Glomerular visceral epithelial cell (primary cell): ENCODE data around the gene ATRAID.

Source experiments
- DNase-seq: peaks from one replicate; pipeline ENCODE4 v3.0.0-alpha.2; 2016; ENCODE audit errors: extremely low spot score

Gene ATRAID

DNA sequence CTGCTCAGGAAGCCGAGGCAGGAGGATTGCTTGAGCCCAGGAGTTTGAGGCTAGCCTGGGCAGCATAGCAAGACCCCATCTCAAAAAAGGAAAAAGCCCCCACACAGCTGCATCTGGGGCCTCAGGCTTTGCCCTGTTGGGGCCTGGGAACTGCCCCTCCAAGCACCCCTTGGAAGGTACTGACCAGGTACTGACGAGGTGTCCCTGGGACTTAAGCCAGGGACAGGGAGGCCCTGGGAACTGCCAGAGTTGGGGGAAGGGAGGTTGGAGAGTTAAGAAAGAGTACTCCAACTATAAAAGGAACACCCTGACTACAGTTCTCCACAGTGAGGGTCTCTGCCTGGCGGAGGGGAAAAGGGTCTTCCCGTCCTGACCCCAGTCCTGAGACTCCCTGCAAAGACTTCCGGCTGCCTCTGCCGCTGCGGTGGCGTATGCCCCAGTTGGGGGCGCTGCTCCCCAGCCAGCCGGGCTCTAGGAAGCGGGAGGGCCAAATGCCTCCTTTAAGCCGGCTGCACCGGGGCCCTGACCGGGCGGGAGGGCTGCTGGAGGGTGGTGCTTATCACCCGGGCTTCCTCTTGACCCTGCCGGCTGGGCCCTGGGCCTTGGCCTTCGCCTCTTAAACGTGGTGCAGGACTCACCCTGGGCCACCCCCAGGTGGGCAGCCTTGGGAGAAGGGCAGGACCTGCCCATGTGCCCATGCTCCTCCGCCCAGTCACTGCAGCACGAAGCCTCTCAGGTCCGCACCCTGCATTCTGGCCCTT, 38.2 kb downstream of the ATRAID start:
- DNase-seq: no peak

DNA sequence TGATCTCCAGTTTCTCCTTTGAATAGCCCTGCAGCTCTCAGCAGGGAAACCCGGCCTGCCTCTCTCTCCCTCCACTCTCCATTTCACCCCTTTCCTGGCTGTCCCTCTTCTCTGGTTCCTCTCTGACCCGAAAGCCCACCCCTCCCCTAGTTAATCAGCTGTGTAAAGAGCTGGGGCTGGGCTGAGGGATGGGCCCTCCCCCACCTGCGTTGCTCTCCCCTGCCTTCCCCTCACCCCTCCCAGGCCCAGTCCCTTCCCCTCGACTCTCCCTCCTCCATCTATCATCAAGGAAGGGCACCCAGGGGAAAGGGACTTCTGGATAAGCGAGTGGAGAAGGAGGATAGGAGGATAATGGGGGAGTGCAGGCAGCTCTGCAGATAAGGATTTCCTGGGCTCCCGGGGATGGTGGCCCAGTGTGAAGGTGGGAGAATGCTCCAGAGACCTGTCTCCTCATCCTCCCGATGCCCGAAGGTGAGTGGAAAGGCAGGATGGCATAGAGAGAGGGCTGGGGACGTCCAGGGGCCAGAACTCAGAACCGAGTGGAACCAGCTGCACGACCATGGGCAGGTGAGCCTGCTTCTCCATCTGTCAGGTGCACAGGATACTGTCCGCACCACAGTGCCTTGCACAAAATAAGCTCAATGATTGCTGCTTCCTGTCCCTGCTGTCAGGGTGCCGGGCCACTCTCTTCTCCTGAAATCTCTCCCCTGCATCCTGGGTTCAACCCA, 39.0 kb downstream of the ATRAID start:
- no peak for DNase-seq

DNA sequence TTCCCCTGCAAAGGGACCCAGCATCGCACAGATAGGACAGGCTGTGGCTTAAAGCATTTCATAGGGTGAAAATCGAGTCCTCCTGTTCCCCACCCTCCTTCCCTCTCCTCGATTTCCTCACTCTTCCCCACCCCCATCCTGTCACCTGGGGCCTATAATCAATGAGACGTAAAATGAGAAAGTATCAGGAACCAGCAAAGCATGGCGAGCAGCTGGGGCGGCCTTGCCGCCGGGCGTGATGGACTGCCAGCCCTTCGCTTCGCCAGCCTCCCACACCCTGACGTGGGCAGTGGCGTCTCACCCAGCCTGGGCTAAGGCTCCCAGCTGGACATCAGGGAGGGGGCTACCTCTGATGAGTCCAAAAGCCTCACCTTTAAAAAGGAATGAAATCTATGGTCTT, 39.9 kb downstream of the ATRAID start:
- DNase-seq: no peak

DNA sequence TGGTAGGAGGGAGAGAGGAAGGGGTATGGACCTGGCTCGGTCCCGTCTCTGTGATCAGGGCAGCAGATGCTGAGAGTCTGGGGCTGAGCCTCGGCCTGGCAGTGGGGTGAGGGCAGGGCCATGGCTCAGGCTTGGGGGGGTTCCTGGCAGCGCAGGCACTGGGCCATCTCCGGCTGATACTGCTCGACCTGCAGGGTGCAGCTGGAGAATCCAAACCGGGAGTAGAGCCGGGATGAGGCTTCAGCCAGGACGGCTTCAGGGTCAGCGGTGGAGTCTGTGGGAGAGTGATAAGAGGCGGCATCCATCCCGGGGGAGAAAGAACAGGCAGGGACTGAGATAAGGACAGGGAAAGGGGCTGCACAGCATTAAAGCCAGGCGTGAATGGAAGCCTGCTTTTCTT, 43.3 kb downstream of the ATRAID start:
- DNase-seq: no peak

DNA sequence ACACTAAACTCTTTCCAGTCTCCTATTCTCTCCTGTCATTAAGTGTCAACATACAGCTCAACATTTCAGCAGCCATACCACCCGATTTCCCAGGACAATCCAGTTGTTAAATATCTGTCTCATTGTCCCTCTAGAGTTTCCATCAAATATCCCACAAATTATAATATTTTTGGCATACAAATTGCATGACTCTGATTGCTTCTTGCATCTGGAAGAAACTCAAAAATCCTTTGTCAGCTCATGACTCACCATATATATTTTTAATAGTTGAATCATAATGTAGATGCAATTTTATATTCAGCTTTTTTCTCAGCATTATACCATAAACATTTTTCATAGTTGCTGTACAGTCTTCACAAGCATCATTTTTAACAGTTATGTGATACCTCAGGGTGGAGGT, 43.8 kb downstream of the ATRAID start:
- DNase-seq: no peak

DNA sequence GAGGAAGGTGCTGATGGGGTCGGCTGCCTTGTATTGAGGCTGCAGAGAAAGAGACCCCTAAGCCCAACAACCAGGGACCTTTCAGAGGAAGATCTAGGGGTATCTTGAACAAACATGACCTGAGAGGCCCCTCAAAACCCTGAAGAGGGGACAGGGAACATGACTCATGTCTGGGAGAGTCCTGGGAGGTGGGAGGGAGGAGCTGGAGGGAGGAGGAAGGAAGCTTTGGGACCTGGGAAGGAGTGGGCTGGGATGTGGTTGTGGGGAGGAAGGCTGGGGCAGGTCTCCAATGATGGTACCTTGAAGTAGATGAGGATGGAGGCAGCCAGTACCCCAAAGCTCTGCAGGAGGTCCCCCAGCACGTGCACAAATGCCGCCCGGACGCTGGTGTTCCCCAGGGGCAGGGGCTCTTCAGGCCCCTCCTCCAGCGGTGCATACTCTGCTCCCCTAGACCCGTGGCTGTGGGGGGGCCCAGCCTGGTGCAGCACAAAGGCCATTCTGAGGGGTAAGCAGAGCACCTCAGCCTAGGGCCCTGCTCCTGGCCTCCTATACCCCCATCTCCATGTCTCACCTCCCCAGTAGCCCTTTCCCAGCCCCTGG, 45.1 kb downstream of the ATRAID start:
- no peak for DNase-seq

DNA sequence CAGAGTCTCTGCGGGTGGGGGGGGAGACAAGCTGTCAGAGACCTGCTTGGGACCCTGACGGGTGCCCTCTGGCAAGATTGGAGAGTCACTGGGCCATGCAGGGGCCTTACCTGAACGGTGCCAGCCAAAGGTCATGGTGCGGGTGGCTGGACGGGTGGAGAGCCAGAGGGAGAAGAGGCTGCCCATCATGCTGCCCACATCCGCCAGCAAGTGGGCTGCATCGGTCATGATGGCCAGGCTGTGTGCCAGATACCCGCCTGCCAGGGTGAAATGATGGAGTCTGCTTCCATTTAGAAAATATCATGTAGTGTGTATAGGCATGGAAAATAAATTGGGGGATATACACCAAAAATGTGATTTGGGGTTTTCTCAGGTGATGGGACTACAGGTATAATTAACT, 46.2 kb downstream of the ATRAID start:
- no peak for DNase-seq

DNA sequence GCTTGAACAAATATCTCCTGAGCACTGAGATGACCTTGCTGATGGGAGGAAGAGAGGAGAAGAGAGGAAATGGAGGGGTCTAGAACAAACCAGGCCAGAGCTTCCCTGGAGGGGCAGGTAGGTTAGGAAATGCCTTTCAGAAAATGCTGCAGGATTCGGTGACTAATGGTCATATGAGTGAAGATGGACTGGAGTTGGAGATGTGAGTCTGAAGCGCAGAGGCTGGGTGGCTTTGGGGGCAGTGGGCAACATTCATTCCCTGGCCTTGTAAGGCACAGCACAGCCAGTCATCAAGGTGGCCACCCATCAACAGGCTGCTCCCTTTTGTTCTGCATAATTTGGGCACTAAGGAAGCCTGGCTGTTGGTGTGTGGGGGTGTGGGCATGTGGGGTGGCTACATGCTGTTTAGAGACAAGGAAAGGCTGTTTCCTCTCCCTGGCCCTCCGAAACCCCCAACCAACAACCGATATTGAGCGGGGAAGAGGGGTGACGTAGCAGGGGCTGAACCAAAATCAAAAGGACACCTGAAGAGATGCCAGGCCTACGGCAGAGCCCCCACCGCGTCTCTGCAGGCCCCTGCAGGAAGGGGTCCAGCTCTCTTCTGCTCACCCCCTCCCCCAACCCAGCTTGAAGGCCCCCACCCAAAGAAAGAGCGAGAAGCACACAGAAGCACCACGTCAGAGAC, 49.5 kb downstream of the ATRAID start:
- no peak for DNase-seq

DNA sequence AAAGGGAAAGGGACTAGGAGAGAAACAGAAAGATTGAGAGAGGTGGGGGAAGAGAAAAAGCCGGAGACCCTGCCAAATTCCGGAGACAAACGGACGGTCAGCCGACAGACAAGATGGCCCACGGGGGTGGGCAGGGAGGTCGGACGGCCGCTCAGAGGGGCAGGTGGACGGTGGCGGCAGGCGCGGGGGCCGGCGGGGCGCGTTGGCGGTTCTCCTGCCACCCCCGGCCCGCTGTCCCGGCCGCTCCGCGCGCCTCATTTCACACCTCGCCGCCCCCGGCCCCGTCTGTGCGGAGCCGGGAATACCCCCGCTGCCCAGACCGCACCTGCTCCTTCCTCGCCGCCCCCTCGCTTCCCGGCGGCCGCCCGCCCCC, 50.1 kb downstream of the ATRAID start:
- no peak for DNase-seq

DNA sequence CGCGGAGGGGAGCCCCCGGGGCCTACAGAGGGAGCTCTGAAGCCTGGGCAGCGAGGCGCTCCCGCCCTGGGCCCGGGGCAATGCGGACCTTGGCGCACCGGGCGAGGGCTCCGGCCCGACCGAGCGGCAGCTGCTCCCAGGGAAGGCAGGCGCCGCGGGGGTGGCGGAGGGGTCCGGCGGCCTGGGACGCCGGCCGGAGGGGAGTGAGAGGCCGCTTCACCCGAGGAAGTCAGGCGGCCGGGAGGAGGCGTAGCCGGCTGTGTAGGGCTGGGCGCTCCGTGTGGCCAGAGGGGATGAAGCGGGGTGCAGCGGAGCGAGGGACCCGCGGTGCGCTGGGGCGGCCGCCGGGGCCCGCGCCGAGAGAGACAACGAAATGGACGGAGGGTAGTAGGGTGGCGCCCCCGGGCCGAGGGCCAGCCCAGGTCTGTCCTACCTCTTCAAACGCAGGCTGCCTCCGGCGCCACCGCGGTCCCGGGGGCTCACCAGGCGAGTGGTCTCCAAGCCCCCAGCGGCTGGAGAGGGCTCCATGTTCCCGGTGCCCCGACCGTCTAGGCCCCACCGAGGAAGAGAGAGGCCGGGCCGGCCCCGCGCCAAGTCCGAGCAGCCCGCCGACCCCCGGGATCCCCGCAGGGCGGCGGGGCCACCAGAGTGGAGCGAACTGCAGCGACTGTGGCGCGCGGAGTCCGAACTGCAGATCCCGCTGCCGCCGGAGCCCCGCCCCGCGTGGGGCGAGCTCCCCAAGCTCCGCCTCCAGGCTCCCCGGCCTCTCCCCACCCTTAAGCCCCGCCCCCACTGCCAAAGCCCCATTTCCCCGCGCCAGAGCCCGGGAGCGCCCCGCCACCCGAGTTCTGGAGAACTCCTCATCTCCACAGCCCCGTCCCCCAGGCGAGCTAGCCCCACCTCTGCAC, 50.8 kb downstream of the ATRAID start, which contains the start of gene SLC30A3:
TSS of gene SLC30A3 (minus strand) at position 669 of the 908 bp plus-strand sequence. CDS start at position 528, 141 bp downstream.
- peak; percentile 33 for DNase-seq

DNA sequence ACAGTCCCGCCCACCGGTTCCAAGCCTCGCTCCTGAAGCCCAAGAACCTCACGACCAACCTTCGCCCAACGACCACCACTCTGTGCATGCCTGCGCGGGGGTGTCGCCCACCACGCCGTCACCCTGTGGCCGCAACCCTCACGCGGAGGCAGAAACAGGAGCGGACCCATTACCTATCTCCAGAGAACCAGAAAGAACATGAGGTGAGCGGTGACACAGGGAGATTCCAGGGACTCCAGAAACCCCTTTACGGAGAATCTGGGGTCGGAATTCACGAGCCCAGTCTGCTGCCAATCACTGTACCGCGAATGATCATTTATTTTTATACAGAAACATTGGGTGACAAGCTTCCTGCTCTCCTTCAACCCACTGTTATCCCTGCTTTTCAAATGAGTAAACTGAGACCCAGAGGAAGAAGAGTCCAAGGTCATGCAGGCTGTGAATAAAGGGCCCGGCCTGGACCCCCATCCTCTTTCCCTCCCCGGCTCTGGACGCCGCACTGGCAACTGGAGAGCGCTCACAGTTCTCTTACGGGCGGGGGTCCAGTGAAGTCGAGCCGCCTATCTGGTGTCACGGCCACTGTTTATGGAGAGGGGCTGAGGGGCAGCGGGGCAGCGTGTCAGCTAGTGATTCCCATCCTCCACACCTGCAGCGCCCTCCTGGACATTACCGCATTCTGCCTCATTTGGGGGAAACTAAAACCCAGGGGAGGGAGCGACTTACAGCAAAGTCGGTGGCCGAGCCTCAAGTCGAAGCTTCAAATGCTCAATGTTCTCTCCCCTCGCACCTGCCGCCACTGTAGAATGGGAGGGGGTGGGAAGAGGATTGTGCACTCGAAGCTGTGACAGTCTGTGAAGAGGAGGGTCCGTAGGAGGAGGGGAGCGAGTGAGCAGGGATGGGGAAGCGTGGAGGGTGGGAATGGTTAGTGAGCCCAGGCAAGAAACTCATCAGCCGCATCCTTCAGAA, 51.7 kb downstream of the ATRAID start:
- no peak for DNase-seq

DNA sequence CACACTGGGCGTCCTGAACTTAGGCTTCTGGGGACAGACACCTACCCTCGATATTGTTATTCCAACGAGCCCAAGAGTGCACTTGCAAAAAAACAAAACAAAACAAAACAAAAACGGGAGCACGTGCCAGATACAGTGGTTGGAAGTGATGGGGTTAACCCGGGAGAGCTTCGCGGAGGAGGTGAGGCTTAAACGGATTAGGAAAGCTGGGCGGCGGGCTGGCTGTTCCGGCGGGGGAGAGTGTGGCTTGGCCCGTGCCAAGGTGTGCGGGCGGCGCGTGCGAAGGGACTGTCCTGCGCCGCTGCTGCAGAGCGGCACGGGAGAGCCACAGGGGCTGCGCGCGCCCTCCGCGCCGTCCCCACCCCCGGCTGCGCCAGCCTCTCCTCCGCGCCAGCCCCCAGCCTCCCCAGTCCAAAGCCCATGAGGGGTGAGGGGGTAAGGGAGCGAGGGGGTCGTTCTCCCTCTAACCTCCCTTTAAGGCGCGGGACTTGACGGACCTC, 52.5 kb downstream of the ATRAID start:
- DNase-seq: no peak

DNA sequence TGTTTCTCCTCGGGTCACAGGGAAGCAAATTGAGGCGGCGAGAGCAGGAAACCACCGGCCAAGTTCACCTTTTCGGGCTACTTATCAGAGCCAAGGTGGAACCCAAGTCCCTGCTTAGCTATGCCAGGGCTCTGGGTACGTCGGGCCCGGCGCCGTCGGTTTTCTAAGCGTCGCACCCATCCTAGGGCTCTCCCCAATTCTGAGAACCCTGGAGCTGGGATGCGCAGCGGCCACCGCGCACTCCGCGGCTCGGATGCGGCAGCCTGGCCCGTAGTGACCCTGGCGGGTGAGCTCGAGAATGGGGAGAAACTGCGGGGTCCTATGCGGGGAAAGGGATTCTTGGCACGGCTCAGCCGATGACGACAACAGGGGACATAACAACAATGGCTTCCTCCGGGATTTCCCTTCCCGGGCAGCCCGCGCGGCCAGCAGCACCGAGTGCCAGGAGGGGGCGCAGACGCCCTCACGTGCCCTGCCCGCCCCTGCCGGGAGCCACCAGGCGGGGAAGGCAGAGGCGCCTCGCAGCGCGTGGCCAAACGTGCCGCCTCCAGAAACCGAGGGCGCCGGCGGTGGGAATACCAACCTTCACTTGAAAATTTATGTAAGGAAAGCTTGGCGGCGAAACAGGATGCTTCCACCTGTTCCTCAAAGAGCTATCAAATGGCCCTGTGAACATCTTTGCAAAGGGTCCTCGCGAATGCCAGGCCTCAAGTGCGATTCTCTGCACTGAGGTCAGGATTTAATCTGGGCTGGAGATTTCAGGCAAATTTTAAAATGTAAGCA, 53.1 kb downstream of the ATRAID start:
- peak; percentile 47 for DNase-seq

DNA sequence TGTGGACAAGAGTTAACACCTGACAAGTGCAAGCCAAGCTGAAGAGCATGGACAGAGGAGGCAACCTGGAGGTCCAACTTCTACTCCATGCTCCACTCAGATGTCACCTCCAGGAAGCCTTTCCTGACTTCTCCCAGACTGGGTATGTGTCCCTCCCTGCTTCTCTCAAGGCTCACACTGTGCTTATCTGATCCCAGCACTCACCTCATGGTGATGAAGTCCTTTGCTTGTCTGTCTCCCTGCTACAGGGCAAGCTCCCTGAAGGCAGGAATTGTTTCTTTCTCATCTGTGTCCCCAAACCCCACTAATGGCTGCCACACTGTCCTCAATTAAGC, 53.7 kb downstream of the ATRAID start:
- DNase-seq: no peak
